ENCODE measurements around the gene SOAT2.

Gene SOAT2

DNA sequence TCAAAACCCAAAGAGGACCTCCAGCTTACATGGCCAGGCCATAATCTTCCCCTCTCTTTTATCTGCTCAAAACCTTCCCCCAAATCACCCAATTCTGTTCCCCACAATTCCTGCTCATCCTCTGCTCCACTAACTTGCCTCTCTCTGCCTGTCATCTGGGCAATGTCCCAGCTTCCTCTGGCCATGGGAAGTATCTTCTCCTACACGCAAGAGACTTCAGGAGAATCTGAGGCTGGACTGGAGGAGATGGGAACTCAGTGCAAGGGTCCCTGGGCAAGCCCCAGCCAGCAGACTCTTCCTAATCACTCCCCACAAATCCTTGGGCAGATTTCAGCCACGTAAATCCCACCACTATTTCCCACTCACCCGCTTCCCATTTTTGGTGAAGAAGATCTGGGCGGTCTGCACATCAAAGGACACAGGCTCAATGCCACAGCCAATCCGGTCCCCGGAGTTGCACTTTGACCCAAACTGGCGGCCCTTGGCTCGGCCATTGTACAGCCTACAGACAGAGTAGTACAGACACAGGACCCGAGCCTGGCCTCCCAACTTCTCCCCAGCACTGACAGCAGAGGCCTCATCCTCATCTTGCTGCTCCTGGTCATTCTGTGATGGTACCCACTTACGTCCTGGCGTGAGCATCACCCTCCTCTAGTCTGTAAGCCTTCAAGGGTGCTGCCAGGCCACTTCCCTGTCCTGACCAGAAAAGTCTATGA is 28.8 kb upstream of the SOAT2 start:
- H3K9ac ChIP-seq (ENCODE audit: low read length): no peak overlapping the region
- no peaks in the 10 kb centered on the region for H3K9me2 ChIP-seq (replicated peaks; ENCODE audit: insufficient read depth, low read length)
- H3K4me2 ChIP-seq (ENCODE audit: low read depth, low read length): no peak overlapping the region
- H3K79me2 ChIP-seq (ENCODE audit: low read length): peaks cover 38% of the 10 kb centered on the region
- TF ChIP-seq, protein P1, sequence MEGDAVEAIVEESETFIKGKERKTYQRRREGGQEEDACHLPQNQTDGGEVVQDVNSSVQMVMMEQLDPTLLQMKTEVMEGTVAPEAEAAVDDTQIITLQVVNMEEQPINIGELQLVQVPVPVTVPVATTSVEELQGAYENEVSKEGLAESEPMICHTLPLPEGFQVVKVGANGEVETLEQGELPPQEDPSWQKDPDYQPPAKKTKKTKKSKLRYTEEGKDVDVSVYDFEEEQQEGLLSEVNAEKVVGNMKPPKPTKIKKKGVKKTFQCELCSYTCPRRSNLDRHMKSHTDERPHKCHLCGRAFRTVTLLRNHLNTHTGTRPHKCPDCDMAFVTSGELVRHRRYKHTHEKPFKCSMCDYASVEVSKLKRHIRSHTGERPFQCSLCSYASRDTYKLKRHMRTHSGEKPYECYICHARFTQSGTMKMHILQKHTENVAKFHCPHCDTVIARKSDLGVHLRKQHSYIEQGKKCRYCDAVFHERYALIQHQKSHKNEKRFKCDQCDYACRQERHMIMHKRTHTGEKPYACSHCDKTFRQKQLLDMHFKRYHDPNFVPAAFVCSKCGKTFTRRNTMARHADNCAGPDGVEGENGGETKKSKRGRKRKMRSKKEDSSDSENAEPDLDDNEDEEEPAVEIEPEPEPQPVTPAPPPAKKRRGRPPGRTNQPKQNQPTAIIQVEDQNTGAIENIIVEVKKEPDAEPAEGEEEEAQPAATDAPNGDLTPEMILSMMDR (IDR thresholded peaks at IDR 0.05; ENCODE audit: low read length): no peak
- TF ChIP-seq EZH2 (optimal IDR thresholded peaks at IDR 0.05; ENCODE audit: low read depth, low read length): no peak
- TF ChIP-seq EZH2phosphoT487 (IDR thresholded peaks at IDR 0.05; ENCODE audit: low read length): no peak
- peaks cover 7% of the 10 kb centered on the region; the same call in 1 of the 2 replicates for H3F3A ChIP-seq (ENCODE audit: insufficient read depth, low read length)
- no peaks in the 10 kb centered on the region for H3K9me3 ChIP-seq (replicated peaks; ENCODE audit: insufficient read depth, low read length)
- H3K27ac ChIP-seq (ENCODE audit: low read length): no peak overlapping the region
- H2AFZ ChIP-seq (ENCODE audit: low read length): no peak overlapping the region
- H3K27me3 ChIP-seq (replicated peaks; ENCODE audit: insufficient read depth, low read length): no peaks in the 10 kb centered on the region
- peaks cover 7% of the 10 kb centered on the region; the same call in 1 of the 2 replicates for H3K4me1 ChIP-seq (ENCODE audit: low read length)
- no peak for DNase-seq
- no peaks in the 10 kb centered on the region for H4K20me1 ChIP-seq (ENCODE audit: insufficient read depth, low read length)
- H3K36me3 ChIP-seq (replicated peaks; ENCODE audit: insufficient read depth, low read length): peaks cover 4% of the 10 kb centered on the region; the same call in 1 of the 2 replicates
- H3K4me3 ChIP-seq (ENCODE audit: low read length): no peak overlapping the region

DNA sequence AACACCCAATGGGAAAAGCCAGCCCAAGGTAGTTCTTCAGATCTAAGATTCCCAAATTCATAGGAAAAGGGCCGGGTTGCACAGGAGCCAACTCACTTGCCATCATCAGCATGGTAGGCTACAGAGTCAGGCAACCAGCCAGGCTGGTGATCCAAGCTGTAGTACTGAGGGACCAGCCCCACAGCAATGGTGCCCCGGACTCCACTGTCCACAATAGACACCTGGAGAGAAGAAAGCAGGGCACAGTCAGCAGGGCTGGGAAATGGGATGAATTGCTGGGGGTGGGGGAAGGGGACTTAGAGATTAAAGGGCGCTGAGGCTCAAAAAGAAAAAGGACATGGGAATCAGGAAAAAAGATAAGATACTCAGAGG is 28.3 kb upstream of the SOAT2 start:
- Histone ChIP-seq H3K9me3 (replicated peaks; ENCODE audit: insufficient read depth, low read length) (no peaks in the 10 kb centered on the region), H3K4me3 (ENCODE audit: low read length) (no peak overlapping the region), H2AFZ (ENCODE audit: low read length) (no peak overlapping the region), H3K79me2 (ENCODE audit: low read length) (peaks cover 38% of the 10 kb centered on the region), H3F3A (ENCODE audit: insufficient read depth, low read length) (peaks cover 10% of the 10 kb centered on the region; the same call in 1 of the 2 replicates), H3K4me2 (ENCODE audit: low read depth, low read length) (no peak overlapping the region), H3K27me3 (replicated peaks; ENCODE audit: insufficient read depth, low read length) (no peaks in the 10 kb centered on the region), H3K36me3 (replicated peaks; ENCODE audit: insufficient read depth, low read length) (peaks cover 4% of the 10 kb centered on the region; the same call in 1 of the 2 replicates), H4K20me1 (ENCODE audit: insufficient read depth, low read length) (no peaks in the 10 kb centered on the region), H3K4me1 (ENCODE audit: low read length) (peaks cover 10% of the 10 kb centered on the region; the same call in 1 of the 2 replicates), H3K9me2 (replicated peaks; ENCODE audit: insufficient read depth, low read length) (no peaks in the 10 kb centered on the region), H3K9ac (ENCODE audit: low read length) (no peak overlapping the region), H3K27ac (ENCODE audit: low read length) (no peak overlapping the region)
- no peak for TF ChIP-seq EZH2phosphoT487 (IDR thresholded peaks at IDR 0.05; ENCODE audit: low read length)
- no peak for TF ChIP-seq EZH2 (optimal IDR thresholded peaks at IDR 0.05; ENCODE audit: low read depth, low read length)
- TF ChIP-seq, protein P1 (IDR thresholded peaks at IDR 0.05; ENCODE audit: low read length): no peak
- DNase-seq: no peak

DNA sequence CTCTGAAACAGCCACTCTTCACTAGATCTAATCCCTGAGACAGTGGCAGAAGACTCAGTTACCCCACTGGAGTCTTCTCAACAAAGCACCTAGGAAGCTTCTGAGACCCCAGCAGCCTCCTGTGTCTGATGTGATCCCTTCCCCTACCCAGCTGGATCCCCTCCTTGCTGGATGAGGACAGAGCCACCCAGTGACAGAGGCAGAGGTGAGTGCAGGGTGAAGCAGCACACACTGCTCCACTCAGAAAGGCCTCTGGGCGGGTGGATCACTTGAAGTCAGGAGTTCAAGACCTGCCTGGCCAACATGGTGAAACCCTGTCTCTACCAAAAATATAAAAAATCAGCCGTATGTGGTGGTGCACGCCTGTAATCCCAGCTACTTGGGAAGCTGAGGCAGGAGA is 26.8 kb upstream of the SOAT2 start:
- Histone ChIP-seq H3F3A (ENCODE audit: insufficient read depth, low read length) (peaks cover 10% of the 10 kb centered on the region; the same call in 1 of the 2 replicates), H3K9me2 (replicated peaks; ENCODE audit: insufficient read depth, low read length) (no peaks in the 10 kb centered on the region), H3K4me2 (ENCODE audit: low read depth, low read length) (no peak overlapping the region), H3K36me3 (replicated peaks; ENCODE audit: insufficient read depth, low read length) (peaks cover 4% of the 10 kb centered on the region; the same call in 1 of the 2 replicates), H2AFZ (ENCODE audit: low read length) (no peak overlapping the region), H3K27me3 (replicated peaks; ENCODE audit: insufficient read depth, low read length) (no peaks in the 10 kb centered on the region), H3K9ac (ENCODE audit: low read length) (no peak overlapping the region), H3K79me2 (ENCODE audit: low read length) (peaks cover 32% of the 10 kb centered on the region), H3K4me1 (ENCODE audit: low read length) (peaks cover 10% of the 10 kb centered on the region; the same call in 1 of the 2 replicates), H3K4me3 (ENCODE audit: low read length) (no peak overlapping the region), H4K20me1 (ENCODE audit: insufficient read depth, low read length) (no peaks in the 10 kb centered on the region), H3K9me3 (replicated peaks; ENCODE audit: insufficient read depth, low read length) (no peaks in the 10 kb centered on the region), H3K27ac (ENCODE audit: low read length) (no peak overlapping the region)
- TF ChIP-seq, protein P1 (IDR thresholded peaks at IDR 0.05; ENCODE audit: low read length): no peak
- TF ChIP-seq EZH2 (optimal IDR thresholded peaks at IDR 0.05; ENCODE audit: low read depth, low read length) (no peak), EZH2phosphoT487 (IDR thresholded peaks at IDR 0.05; ENCODE audit: low read length) (no peak)
- no peak for DNase-seq
